CD14-positive monocyte (primary cell): ENCODE results near the gene SPRED3. TPM values are rescaled to one million over a fixed set of nuclear protein-coding genes. Genes with fewer than 3 reads are reported as not detected.

Experiments
- DNase-seq, 3 donors: peaks; one replicate each; pipeline ENCODE4 v3.0.0-alpha.2; 2011 to 2022
- H2AFZ ChIP-seq: 2 replicates; pipeline ENCODE4 v1.6.0; 2012; ENCODE audit warnings: mild to moderate bottlenecking, low read depth, low read length, inconsistent platforms; ENCODE audit not compliant: insufficient read depth, poor library complexity, severe bottlenecking
- H3K27ac ChIP-seq, 2 donors: 1 replicate in 1 of 2; 2 replicates in 1 of 2; pipeline ENCODE4 v1.5.1; 2012 to 2013; ENCODE audit warnings: low read length in 2 of 2, control low read depth in 1 of 2, inconsistent platforms in 1 of 2, low read depth in 1 of 2, mild to moderate bottlenecking in 1 of 2
- H3K27me3 ChIP-seq, 2 donors: one replicate each; pipeline versions ENCODE4 v1.6.0 to v1.6.1; 2011 to 2013; ENCODE audit warnings: low read length in 2 of 2; ENCODE audit not compliant: control insufficient read depth in 2 of 2, insufficient read depth in 2 of 2
- H3K36me3 ChIP-seq, 2 donors: replicated peaks in 1 of 2; 1 replicate in 1 of 2; 2 replicates in 1 of 2; pipeline versions ENCODE4 v1.5.1 to v1.6.1; 2012 to 2013; ENCODE audit warnings: low read length in 2 of 2, control low read depth in 1 of 2, inconsistent platforms in 1 of 2, mild to moderate bottlenecking in 1 of 2; ENCODE audit not compliant: insufficient read depth in 2 of 2, control insufficient read depth in 1 of 2
- H3K4me1 ChIP-seq, 2 donors: 1 replicate in 1 of 2; 2 replicates in 1 of 2; pipeline versions ENCODE4 v1.5.1 to v1.6.1; 2012 to 2013; ENCODE audit warnings: low read length in 2 of 2, control low read depth in 1 of 2, inconsistent platforms in 1 of 2, mild to moderate bottlenecking in 1 of 2, moderate library complexity in 1 of 2; ENCODE audit not compliant: insufficient read depth in 2 of 2, control insufficient read depth in 1 of 2
- H3K4me2 ChIP-seq: replicated peaks from 2 replicates; pipeline ENCODE3; 2012; ENCODE audit warnings: low read length, moderate library complexity, mild to moderate bottlenecking; ENCODE audit not compliant: poor library complexity, severe bottlenecking; ENCODE audit errors: extremely low read depth
- H3K4me3 ChIP-seq, 3 experiments: fragments of 200-600 bp in 1 of 3; sonication (generic) in 1 of 3; replicated peaks in 1 of 3; 1 replicate in 2 of 3; 2 replicates in 1 of 3; pipeline ENCODE4 v1.5.1; 2011 to 2013; ENCODE audit warnings: low read length in 3 of 3, mild to moderate bottlenecking in 3 of 3, control low read depth in 2 of 3, low read depth in 2 of 3, inconsistent platforms in 1 of 3, moderate library complexity in 1 of 3
- H3K79me2 ChIP-seq: 2 replicates; pipeline ENCODE4 v1.6.0; 2012; ENCODE audit warnings: mild to moderate bottlenecking, control low read depth, inconsistent platforms, low read length, moderate library complexity; ENCODE audit not compliant: insufficient read depth
- H3K9ac ChIP-seq: 2 replicates; pipeline ENCODE4 v1.6.0; 2017; ENCODE audit warnings: low read length, mild to moderate bottlenecking; ENCODE audit not compliant: insufficient read depth, poor library complexity, severe bottlenecking
- H3K9me3 ChIP-seq, 2 donors: replicated peaks in 1 of 2; 1 replicate in 1 of 2; 2 replicates in 1 of 2; pipeline versions ENCODE4 v1.5.1 to v1.6.1; 2012 to 2013; ENCODE audit warnings: low read length in 2 of 2, control low read depth in 1 of 2; ENCODE audit not compliant: control insufficient read depth in 1 of 2, insufficient read depth in 1 of 2
- H4K20me1 ChIP-seq: 2 replicates; pipeline ENCODE4 v1.6.0; 2012; ENCODE audit warnings: mild to moderate bottlenecking, low read length, control low read depth, moderate library complexity; ENCODE audit not compliant: insufficient read depth
- H3K27ac Mint-ChIP-seq, 7 donors: one replicate each; pipeline ENCODE4 v1.8.0; 2020; ENCODE audit warnings: mild to moderate bottlenecking in 7 of 7, mixed read lengths in 7 of 7, moderate library complexity in 6 of 7, inconsistent platforms in 2 of 7
- H3K27me3 Mint-ChIP-seq, 3 donors: one replicate each; pipeline ENCODE4 v1.8.0; 2021 to 2022; ENCODE audit warnings: low read depth in 3 of 3, mild to moderate bottlenecking in 3 of 3, mixed read lengths in 3 of 3, moderate library complexity in 3 of 3, inconsistent platforms in 1 of 3
- H3K36me3 Mint-ChIP-seq, 2 donors: one replicate each; pipeline ENCODE4 v1.8.0; 2020; ENCODE audit warnings: mixed read lengths in 2 of 2, inconsistent platforms in 1 of 2, mild to moderate bottlenecking in 1 of 2
- H3K4me1 Mint-ChIP-seq: one replicate; pipeline ENCODE4 v1.8.0; 2020; ENCODE audit warnings: mild to moderate bottlenecking, mixed read lengths
- H3K4me3 Mint-ChIP-seq, 2 donors: one replicate each; pipeline ENCODE4 v1.8.0; 2020; ENCODE audit warnings: mild to moderate bottlenecking in 2 of 2, mixed read lengths in 2 of 2, moderate library complexity in 1 of 2
- H3K9me3 Mint-ChIP-seq, 7 donors: one replicate each; pipeline ENCODE4 v1.8.0; 2020 to 2022; ENCODE audit warnings: mixed read lengths in 7 of 7, mild to moderate bottlenecking in 6 of 7, moderate library complexity in 6 of 7, inconsistent platforms in 2 of 7
- WGBS: methylation state at CpG from one replicate; pipeline ENCODE4 v1.1.5; 2013; ENCODE audit warnings: missing lambda C conversion rate; ENCODE audit not compliant: insufficient coverage; 5-methylcytosine and 5-hydroxymethylcytosine counted together
- intact Hi-C, 2 donors: fragments of 100-400 bp; cut with micrococcal nuclease; formaldehyde crosslinking; loops; one replicate each; pipeline versions ENCODE4 v1.15.0 to v1.15.1; 2023
- polyA plus RNA-seq, 3 donors: library from polyadenylated mRNA; depleted of rRNA in 1 of 3; unstranded in 2 of 3; stranded (reverse) in 1 of 3; fragments of 300-500 nt in 2 of 3; fragments of >200 nt in 1 of 3; fragmentation: Illumina TruSeq in 2 of 3; gene quantifications; 1 replicate in 2 of 3; 2 replicates in 1 of 3; pipeline ENCODE4 v1.2.3, GENCODE V29; 2012 to 2021
- TF ChIP-seq, protein P1 (sequence below): fragments of 200-600 bp; IDR thresholded peaks from one replicate; pipeline ENCODE4 v1.8.0; 2022; ENCODE audit warnings: antibody characterized with exemption, mild to moderate bottlenecking

The SPRED3 gene
- polyA plus RNA-seq, 3 donors = 0.33 TPM; not detected in 2

DNA sequence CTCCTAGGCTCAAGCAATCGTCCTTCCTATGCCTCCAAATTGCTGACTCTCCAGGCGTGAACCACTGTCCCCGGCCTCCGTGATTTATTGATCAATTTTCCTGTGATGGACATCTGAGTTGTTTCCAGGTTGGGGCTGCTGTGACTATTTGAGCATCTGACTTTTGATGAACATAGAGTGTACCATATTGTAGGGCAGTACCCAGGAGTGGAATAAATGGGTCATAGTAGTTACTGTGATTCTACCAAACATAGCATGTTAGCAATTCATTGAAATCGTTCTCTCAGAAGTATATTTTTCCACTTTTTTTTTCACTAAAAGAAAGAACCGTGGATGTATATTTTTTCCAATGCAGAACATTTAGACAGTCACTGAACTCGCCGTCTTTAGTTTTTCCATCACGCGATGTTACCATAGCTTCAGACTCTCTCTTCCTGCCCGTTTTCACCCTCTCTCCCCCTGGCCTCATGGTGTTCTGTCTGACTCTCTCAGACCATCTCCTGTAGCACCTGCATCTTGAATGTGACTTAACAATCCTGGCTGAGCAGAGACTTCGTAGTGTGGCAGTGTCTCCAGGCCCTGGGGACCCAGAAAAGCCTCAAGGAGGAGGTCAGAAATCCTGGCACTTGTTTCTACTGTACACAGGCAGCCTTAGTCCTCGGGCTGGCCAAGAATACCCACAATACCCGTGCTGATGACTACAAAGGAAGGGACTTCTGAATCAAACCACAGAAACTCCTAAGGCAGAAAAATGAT is 40.7 kb downstream of the SPRED3 start:
- TF ChIP-seq, protein P1, sequence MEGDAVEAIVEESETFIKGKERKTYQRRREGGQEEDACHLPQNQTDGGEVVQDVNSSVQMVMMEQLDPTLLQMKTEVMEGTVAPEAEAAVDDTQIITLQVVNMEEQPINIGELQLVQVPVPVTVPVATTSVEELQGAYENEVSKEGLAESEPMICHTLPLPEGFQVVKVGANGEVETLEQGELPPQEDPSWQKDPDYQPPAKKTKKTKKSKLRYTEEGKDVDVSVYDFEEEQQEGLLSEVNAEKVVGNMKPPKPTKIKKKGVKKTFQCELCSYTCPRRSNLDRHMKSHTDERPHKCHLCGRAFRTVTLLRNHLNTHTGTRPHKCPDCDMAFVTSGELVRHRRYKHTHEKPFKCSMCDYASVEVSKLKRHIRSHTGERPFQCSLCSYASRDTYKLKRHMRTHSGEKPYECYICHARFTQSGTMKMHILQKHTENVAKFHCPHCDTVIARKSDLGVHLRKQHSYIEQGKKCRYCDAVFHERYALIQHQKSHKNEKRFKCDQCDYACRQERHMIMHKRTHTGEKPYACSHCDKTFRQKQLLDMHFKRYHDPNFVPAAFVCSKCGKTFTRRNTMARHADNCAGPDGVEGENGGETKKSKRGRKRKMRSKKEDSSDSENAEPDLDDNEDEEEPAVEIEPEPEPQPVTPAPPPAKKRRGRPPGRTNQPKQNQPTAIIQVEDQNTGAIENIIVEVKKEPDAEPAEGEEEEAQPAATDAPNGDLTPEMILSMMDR = no peak
- Histone ChIP-seq H3K79me2 (peaks cover 18% of the 10 kb centered on the region), H3K36me3 (no peaks in the 10 kb centered on the region), H3K27me3 (peaks cover 0 to 6% of the 10 kb centered on the region in 2 donors), H3K4me1 (peaks cover 25 to 31% of the 10 kb centered on the region in 2 donors), H3K9me3 (no peaks in the 10 kb centered on the region), H3K4me2 (no peak overlapping the region), H3K9ac (no peak overlapping the region), H4K20me1 (no peaks in the 10 kb centered on the region), H3K4me3 (no peak overlapping the region), H2AFZ (no peak overlapping the region), H3K27ac (no peak overlapping the region)
- Mint-ChIP-seq H3K27ac (peak overlapping the region in 1 of 7 donors; percentile 47), H3K27me3 (peaks cover 8% of the 10 kb centered on the region in 3 donors), H3K4me3 (no peak overlapping the region), H3K4me1 (peaks cover 30% of the 10 kb centered on the region), H3K9me3 (no peaks in the 10 kb centered on the region), H3K36me3 (peaks cover 2 to 3% of the 10 kb centered on the region in 2 donors)
- DNase-seq = no peak
- intact Hi-C loops = no loop called here
- 78% methylated on average over 9 of the region's 14 CpGs for WGBS

DNA sequence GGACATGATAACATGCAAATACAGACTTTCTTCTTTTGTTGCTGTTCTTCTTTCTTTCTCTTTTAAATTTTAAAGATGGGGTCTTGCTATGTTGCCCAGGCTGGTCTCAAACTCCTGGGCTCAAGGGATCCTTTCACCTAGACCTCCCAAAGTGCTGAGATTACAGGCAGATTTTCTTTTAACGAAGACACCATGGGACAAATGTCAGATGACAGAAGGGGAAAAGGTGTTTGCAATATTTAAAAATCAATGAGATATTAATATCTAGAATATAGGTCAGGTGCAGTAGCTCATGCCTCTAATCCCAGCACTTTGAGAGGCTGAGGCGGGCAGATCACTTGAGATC is 41.3 kb downstream of the SPRED3 start:
- Mint-ChIP-seq H3K4me3 (no peak overlapping the region), H3K27ac (no peak overlapping the region), H3K9me3 (peaks cover 0 to 1% (median 0%) of the 10 kb centered on the region in 7 donors), H3K27me3 (peaks cover 8 to 13% (median 8%) of the 10 kb centered on the region in 3 donors), H3K4me1 (peaks cover 31% of the 10 kb centered on the region), H3K36me3 (no peaks in the 10 kb centered on the region)
- Histone ChIP-seq H3K27me3 (peaks cover 0 to 11% of the 10 kb centered on the region in 2 donors), H3K9ac (no peak overlapping the region), H3K36me3 (no peaks in the 10 kb centered on the region), H3K4me2 (no peak overlapping the region), H2AFZ (no peak overlapping the region), H3K27ac (no peak overlapping the region), H3K4me1 (peaks cover 25 to 31% of the 10 kb centered on the region in 2 donors), H3K79me2 (peaks cover 12% of the 10 kb centered on the region), H3K9me3 (no peaks in the 10 kb centered on the region), H3K4me3 (no peak overlapping the region), H4K20me1 (no peaks in the 10 kb centered on the region)
- DNase-seq = no peak
- TF ChIP-seq, protein P1 = no peak
- intact Hi-C loops = no loop called here
- no CpG with 5 or more reads among the region's 2 CpGs for WGBS
